LNCaP clone FGC (cell line): ENCODE measurements around the gene CRTAC1.

Source experiments
- DNase-seq: peaks from one replicate; pipeline ENCODE4 v3.0.0-alpha.2; 2011; ENCODE audit warnings: low read depth
- H3K4me3 ChIP-seq: 2 replicates; pipeline ENCODE4 v1.5.1; 2011; ENCODE audit warnings: mild to moderate bottlenecking, low read depth, low read length, control low read depth
- TF ChIP-seq, protein P1 (sequence below): IDR thresholded peaks from 2 replicates; pipeline ENCODE4 v1.5.1; 2012; ENCODE audit warnings: mild to moderate bottlenecking; ENCODE audit not compliant: control insufficient read depth, insufficient read depth; ENCODE audit errors: extremely low read depth

The CRTAC1 gene

DNA sequence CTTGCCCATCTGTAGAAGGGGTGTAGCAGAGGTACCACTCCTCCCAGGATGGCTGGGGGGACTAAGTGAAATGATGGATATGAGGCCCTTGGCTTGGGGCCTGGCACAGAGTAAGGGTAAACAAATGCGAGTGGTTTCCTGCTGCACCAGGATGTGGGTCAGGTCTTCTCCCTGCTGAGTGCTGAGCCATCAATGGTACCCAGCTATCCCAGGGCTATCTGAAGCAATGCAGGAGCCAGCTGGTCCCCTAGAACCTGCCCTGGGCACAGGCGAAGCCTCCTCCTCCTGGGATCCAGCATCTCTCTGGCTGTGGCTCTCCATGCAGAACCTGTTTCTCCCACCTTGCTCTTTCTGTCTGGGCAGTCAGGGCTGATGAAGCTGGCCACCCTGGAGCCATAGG is 201.7 kb downstream of the CRTAC1 start:
- no peak overlapping the region for H3K4me3 ChIP-seq
- DNase-seq, result no peak
- TF ChIP-seq, protein P1, sequence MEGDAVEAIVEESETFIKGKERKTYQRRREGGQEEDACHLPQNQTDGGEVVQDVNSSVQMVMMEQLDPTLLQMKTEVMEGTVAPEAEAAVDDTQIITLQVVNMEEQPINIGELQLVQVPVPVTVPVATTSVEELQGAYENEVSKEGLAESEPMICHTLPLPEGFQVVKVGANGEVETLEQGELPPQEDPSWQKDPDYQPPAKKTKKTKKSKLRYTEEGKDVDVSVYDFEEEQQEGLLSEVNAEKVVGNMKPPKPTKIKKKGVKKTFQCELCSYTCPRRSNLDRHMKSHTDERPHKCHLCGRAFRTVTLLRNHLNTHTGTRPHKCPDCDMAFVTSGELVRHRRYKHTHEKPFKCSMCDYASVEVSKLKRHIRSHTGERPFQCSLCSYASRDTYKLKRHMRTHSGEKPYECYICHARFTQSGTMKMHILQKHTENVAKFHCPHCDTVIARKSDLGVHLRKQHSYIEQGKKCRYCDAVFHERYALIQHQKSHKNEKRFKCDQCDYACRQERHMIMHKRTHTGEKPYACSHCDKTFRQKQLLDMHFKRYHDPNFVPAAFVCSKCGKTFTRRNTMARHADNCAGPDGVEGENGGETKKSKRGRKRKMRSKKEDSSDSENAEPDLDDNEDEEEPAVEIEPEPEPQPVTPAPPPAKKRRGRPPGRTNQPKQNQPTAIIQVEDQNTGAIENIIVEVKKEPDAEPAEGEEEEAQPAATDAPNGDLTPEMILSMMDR, result no peak

DNA sequence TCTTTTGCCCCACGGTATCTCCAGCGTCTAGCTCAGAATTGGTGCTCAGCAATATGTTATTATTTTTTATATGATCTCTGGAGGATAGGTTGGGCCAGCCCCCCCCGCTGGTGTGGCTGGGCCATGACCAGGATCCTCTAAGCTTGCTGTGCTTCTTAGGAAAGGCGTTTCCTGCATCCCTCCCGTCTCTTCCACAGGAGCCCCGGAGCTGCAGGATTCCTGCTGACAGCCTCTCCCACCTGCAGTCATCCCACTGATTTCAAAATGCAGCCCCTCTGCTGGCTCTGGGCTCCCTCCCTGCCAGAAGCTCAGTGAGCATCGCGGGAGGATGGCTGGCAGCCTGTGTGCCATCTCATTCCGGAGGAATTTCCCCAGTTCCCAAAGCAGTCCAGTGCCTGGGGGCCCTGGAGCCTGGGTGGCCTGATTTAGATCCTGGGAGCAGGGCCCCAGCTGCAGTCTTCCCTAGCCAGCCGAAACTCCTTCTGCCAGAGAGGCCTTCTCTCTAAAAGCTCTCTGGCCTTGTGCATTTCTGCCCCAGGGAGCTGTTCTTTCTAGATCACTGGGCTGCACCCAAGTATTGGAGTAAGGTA is 202.6 kb downstream of the CRTAC1 start:
- DNase-seq, result no peak
- H3K4me3 ChIP-seq, result no peak overlapping the region
- TF ChIP-seq, protein P1, result no peak

DNA sequence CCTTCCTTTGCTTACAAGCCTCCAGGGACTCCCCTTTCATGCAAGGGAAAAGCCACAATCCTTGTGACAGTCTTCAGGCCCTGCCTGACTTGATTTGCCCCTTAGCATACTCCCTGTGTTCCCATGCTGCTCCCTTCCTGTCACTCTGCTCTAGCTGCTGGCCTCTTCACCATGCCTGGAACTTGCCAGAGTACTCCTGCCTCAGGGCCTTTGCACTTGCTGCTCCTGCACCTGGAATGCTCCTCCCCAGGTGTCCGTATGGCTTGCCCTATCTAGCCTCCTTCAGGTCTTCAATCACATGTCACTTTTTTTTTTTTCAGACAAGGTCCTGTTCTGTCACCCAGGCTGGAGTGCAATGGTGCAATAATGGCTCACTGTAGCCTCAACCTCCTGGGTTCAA is 203.5 kb downstream of the CRTAC1 start:
- DNase-seq, result no peak
- TF ChIP-seq, protein P1, result no peak
- H3K4me3 ChIP-seq, result no peak overlapping the region

- H3K4me3 ChIP-seq, result no peak overlapping the region
- TF ChIP-seq, protein P1, result no peak
- DNase-seq, result no peak
Observed at GRCh38 chr10:97825020-97825760, 205.2 kb downstream of the CRTAC1 start.

DNA sequence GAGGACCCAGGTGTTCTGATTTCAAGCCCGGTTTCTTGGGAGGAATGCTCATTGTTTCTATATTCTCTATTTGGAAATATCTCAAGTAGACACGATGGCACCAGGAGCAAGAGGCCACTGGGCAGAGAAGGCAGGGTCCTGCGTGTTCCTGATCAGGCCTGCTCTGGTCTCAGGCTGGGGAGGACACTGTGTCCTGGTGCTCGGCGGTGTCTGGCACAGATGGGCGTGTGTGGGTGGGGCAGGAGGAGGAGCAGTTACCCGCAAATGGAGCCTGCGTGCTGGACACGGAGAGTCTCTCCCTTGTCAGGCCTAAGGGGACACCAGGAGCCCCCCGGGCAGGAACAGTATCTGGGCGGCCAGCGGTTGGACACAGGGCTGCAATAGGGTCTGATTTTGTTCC is 206.7 kb downstream of the CRTAC1 start:
- H3K4me3 ChIP-seq, result no peak overlapping the region
- TF ChIP-seq, protein P1, result no peak
- DNase-seq, result no peak

DNA sequence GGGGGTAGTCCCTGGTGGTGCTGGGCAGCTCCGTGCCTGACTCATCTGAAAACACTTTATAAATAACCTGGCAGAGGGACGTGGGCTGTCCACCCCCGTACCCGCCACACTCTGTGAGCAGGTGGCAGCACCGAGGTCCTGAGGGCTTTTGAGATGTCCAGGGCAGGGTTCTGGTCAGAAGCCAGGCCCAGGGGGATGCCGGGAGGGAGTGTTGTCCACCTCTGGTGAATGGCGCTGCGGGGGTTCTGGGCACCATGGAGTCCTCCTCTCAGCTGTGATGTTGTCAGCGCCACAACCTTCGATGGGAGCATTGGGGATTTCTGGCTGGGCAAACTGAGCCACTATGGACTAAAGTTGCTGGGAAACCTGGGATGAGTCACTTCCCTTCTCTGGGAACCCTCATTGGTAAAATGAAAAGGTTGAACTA is 208.1 kb downstream of the CRTAC1 start:
- no peak overlapping the region for H3K4me3 ChIP-seq
- TF ChIP-seq, protein P1, result no peak
- no peak for DNase-seq
